CD4-positive, alpha-beta T cell (primary cell): ENCODE data around the gene CYSRT1. TPM values are rescaled to one million over a fixed set of nuclear protein-coding genes. Genes with fewer than 3 reads are reported as not detected.

Experiments used
- ATAC-seq: fragments of 200-7000 bp; cut with Tn5 transposase; one replicate; pipeline ENCODE4 v1.10.0; 2022; ENCODE audit warnings: mild to moderate bottlenecking; ENCODE audit not compliant: poor library complexity
- CTCF ChIA-PET: fragments of 350-600 bp; sonication (Branson Sonifier 250); formaldehyde crosslinking; loops from one replicate; lab custom pipeline; 2021; ENCODE audit warnings: antibody characterized with exemption, inconsistent platforms; lab: Charles Lee
- POLR2A ChIA-PET: fragments of 350-600 bp; sonication (Branson Sonifier 250); formaldehyde crosslinking; loops from one replicate; lab custom pipeline; 2021; ENCODE audit warnings: antibody characterized with exemption, inconsistent platforms; lab: Charles Lee
- DNase-seq, 14 experiments: peaks; one replicate each; pipeline ENCODE4 v3.0.0-alpha.2; 2013 to 2020; ENCODE audit warnings: mixed read lengths in 2 of 14
- H3K27ac ChIP-seq, 2 donors: one replicate each; pipeline versions ENCODE4 v1.5.1 to v1.7.0; 2013; ENCODE audit warnings: low read length in 2 of 2, low read depth in 1 of 2, mild to moderate bottlenecking in 1 of 2
- H3K27me3 ChIP-seq, 2 experiments: 1 replicate in 1 of 2; 2 replicates in 1 of 2; pipeline versions ENCODE4 v1.6.1 to v1.7.0; 2013; ENCODE audit warnings: low read length in 2 of 2, control low read depth in 1 of 2, mild to moderate bottlenecking in 1 of 2, moderate library complexity in 1 of 2; ENCODE audit not compliant: insufficient read depth in 2 of 2, control insufficient read depth in 1 of 2
- H3K36me3 ChIP-seq: one replicate; pipeline ENCODE4 v1.6.1; 2013; ENCODE audit warnings: low read length, control low read depth; ENCODE audit not compliant: insufficient read depth
- H3K4me1 ChIP-seq: one replicate; pipeline ENCODE4 v1.6.1; 2013; ENCODE audit warnings: low read length, control low read depth; ENCODE audit not compliant: insufficient read depth
- H3K4me3 ChIP-seq: one replicate; pipeline ENCODE4 v1.5.1; 2013; ENCODE audit warnings: mild to moderate bottlenecking, low read length, moderate library complexity
- H3K9me3 ChIP-seq, 2 experiments: 1 replicate in 1 of 2; 2 replicates in 1 of 2; pipeline versions ENCODE4 v1.6.1 to v1.7.0; 2013; ENCODE audit warnings: low read length in 2 of 2, mild to moderate bottlenecking in 2 of 2, control low read depth in 1 of 2, moderate library complexity in 1 of 2; ENCODE audit not compliant: control insufficient read depth in 1 of 2, insufficient read depth in 1 of 2
- H3K27ac Mint-ChIP-seq: one replicate; pipeline ENCODE4 v1.8.0; 2020; ENCODE audit warnings: mixed read lengths
- H3K27me3 Mint-ChIP-seq: one replicate; pipeline ENCODE4 v1.8.0; 2021; ENCODE audit warnings: mixed read lengths
- H3K36me3 Mint-ChIP-seq: one replicate; pipeline ENCODE4 v1.8.0; 2021; ENCODE audit warnings: low read depth, mixed read lengths
- H3K4me1 Mint-ChIP-seq: one replicate; pipeline ENCODE4 v1.8.0; 2021; ENCODE audit warnings: low read depth, mixed read lengths
- H3K4me3 Mint-ChIP-seq: one replicate; pipeline ENCODE4 v1.8.0; 2020; ENCODE audit warnings: mild to moderate bottlenecking, mixed read lengths
- H3K9me3 Mint-ChIP-seq: one replicate; pipeline ENCODE4 v1.8.0; 2020; ENCODE audit warnings: mixed read lengths
- CTCF ChIP-seq: fragments of 200-600 bp; IDR thresholded peaks from one replicate; pipeline ENCODE4 v1.8.0; 2022; ENCODE audit warnings: antibody characterized with exemption, mild to moderate bottlenecking
- intact Hi-C, 2 experiments: fragments of 100-400 bp; cut with DNase I in 1 of 2; cut with micrococcal nuclease in 1 of 2; formaldehyde crosslinking; loops; one replicate each; pipeline versions ENCODE4 v1.15.1 to v1.9.0; 2023 to 2025; cut with DNase I, micrococcal nuclease
- total RNA-seq, 174 experiments: library from RNA in 2 of 174; stranded (reverse) in 2 of 174; gene quantifications; one replicate each; pipeline ENCODE4 v1.2.3 and lab custom pipeline; 2021 to 2026

Gene CYSRT1
- total RNA-seq, 2 experiments from 2014 or later: 0.33 to 0.42 TPM

GRCh38 chr9:137215196-137215986 lies 9.6 kb upstream of the CYSRT1 start:
- H3K9me3 ChIP-seq: no peaks in the 10 kb centered on the region
- Mint-ChIP-seq H3K36me3 (no peaks in the 10 kb centered on the region), H3K27me3 (no peaks in the 10 kb centered on the region), H3K4me3 (no peak overlapping the region), H3K9me3 (no peaks in the 10 kb centered on the region), H3K4me1 (no peaks in the 10 kb centered on the region), H3K27ac (no peak overlapping the region)
- H3K27me3 ChIP-seq: no peaks in the 10 kb centered on the region
- ATAC-seq (no peak), DNase-seq (no peak)
- H3K4me1 ChIP-seq: no peaks in the 10 kb centered on the region
- POLR2A ChIA-PET: interaction anchor here (1.0 kb wide), 2 partner anchors 7 to 11 kb away, joined by 3 read pairs; no protein-coding TSS in a partner anchor
- intact Hi-C loops: no loop called here
- H3K4me3 ChIP-seq: no peak overlapping the region
- H3K27ac ChIP-seq: no peak overlapping the region
- TF ChIP-seq CTCF: no peak
- peaks cover 6% of the 10 kb centered on the region for H3K36me3 ChIP-seq
- CTCF ChIA-PET: no interaction called here

- no peaks in the 10 kb centered on the region for H3K9me3 Mint-ChIP-seq
- H3K4me1 Mint-ChIP-seq: no peaks in the 10 kb centered on the region
- intact Hi-C loops: no loop called here
- no peak overlapping the region for H3K4me3 Mint-ChIP-seq
- Histone ChIP-seq H3K4me3 (no peak overlapping the region), H3K27me3 (no peaks in the 10 kb centered on the region), H3K9me3 (no peaks in the 10 kb centered on the region), H3K27ac (no peak overlapping the region), H3K36me3 (peaks cover 6% of the 10 kb centered on the region), H3K4me1 (peaks cover under 1% of the 10 kb centered on the region)
- H3K27me3 Mint-ChIP-seq: no peaks in the 10 kb centered on the region
- ChIA-PET POLR2A (interaction anchor here (1.0 kb wide), 1 partner anchor 12 kb away, joined by 3 read pairs; no protein-coding TSS in a partner anchor), CTCF (no interaction called here)
- no peak overlapping the region for H3K27ac Mint-ChIP-seq
- no peak for ATAC-seq
- no peak for DNase-seq
- TF ChIP-seq CTCF: no peak
- no peaks in the 10 kb centered on the region for H3K36me3 Mint-ChIP-seq
Measured at GRCh38 chr9:137216188-137216965, 8.6 kb upstream of the CYSRT1 start.

GRCh38 chr9:137217276-137218211 lies 7.4 kb upstream of the CYSRT1 start:
- CTCF ChIA-PET: no interaction called here

More at GRCh38 chr9:137217276-137218211, 7.4 kb upstream of the CYSRT1 start:
- no peaks in the 10 kb centered on the region for H3K4me1 Mint-ChIP-seq
- intact Hi-C loops: no loop called here
- H3K4me3 Mint-ChIP-seq: peak overlapping the region; percentile 30
- H3K27ac ChIP-seq: no peak overlapping the region
- peaks cover 8% of the 10 kb centered on the region for H3K4me1 ChIP-seq
- no peak for TF ChIP-seq CTCF
- POLR2A ChIA-PET: no interaction called here
- no peak overlapping the region for H3K27ac Mint-ChIP-seq
- DNase-seq: peak in 1 of 14 experiments; percentile 32
- H3K9me3 Mint-ChIP-seq: no peaks in the 10 kb centered on the region
- no peaks in the 10 kb centered on the region for H3K27me3 Mint-ChIP-seq
- no peaks in the 10 kb centered on the region for H3K9me3 ChIP-seq
- H3K27me3 ChIP-seq: no peaks in the 10 kb centered on the region
- H3K36me3 Mint-ChIP-seq: no peaks in the 10 kb centered on the region
- H3K4me3 ChIP-seq: no peak overlapping the region
- no peak for ATAC-seq
- H3K36me3 ChIP-seq: peaks cover 6% of the 10 kb centered on the region
